Measurements from ENCODE around the gene AOC1.

AOC1 gene

DNA sequence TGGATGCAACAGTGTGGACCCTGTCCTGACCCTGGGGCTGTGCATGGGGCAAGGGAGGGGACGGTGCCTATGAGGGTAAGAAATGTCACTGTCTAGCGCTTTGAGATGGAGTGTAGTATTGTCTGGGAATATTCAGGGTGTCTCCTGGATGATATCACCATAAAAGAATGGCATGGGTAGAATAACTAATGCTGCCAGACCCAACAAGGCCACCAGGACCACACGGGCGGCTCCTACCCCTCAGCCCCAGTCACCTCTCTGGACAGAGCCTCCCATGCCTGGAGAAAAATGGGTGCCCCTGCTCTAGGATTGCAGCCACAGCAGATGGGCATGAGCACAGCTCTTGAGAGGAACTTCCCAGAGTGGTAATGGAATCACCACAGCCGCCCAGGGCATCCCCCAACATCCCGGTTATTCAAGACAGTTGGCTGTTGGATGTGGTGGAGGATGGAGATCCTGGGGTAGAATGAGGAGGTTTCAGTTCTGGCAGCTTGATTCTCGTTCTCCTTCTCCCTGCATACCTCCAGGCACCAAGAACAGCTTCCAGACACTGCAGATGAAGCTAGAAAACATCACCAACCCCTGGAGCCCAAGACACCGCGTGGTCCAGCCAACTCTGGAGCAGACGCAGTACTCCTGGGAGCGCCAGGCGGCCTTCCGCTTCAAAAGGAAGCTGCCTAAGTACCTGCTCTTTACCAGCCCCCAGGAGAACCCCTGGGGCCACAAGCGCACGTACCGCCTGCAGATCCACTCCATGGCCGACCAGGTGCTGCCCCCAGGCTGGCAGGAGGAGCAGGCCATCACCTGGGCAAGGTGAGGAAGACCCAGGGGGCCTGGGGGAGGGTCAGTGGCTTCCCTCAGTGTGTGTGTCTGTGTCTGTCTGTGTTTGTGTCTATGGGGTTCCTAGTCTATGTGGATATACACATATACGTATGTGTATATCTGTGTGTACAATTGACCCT is 6.2 kb downstream of the AOC1 start:
- DNase-seq = no peak

DNA sequence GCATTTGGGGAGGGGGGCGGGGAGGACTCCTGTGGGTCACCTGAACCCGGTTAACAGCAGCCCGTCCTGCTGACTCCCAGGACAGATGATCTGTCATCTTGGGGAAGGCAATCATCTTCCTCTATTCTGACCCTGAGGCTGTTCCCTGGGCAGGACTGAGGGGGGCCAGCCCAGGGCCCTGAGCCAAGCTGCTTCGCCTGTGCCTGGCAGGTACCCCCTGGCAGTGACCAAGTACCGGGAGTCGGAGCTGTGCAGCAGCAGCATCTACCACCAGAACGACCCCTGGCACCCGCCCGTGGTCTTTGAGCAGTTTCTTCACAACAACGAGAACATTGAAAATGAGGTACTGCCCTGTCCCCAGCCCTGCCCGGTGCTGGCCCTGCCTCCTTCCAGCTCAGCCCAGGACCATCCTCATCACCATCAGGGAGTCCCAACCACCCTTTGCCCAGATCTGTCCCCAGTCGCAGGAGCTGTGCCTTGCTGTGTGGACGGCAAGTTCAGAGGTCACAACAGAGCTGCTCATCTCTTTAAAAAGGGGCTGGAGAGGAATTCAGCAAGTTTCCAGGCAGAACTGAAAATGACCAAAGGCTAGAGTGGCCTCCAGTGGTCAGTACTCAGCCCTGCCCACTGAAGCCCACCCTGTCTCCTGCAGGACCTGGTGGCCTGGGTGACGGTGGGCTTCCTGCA is 8.1 kb downstream of the AOC1 start:
- no peak for DNase-seq

- no peak for DNase-seq
These were observed 8.6 kb downstream of the AOC1 start for GRCh38 chr7:150860978-150861295.

- no peak for DNase-seq
These were observed 10.0 kb downstream of the AOC1 start for GRCh38 chr7:150862356-150862755.

GRCh38 chr7:150863946-150864345 is 11.6 kb downstream of the AOC1 start:
- DNase-seq = no peak

DNA sequence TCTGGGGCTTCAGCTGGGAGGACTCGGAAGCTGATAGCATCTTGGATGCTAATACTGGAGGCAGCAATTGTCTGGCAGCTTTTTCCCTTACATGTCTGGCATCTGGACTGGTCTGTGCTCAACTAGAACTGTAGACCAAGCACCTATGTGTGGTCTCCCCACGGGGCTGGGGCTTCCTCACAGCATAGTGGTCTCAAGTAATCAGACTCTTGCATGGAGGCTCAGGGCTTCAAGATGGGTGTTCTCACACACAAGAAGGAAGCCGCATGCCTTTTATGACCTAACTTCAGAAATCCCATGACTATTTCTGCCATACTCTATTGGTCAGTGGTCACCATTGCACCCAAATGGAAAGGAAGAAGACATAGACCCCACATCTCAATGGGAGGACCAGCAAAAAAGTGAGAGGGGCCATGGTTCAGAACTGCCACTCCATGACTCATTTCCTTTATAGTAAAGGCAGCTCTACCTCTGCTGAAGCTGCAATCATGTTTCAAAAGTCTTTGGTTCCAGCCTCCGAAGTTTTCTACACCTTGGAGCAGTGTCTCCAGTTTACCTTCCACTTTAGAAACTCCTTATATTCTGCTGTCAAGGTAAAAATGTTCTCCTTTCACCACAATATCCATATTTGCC is 14.7 kb downstream of the AOC1 start:
- DNase-seq = no peak

- DNase-seq = no peak
These were observed 15.3 kb downstream of the AOC1 start for GRCh38 chr7:150867605-150868004.

GRCh38 chr7:150869467-150869866 is 17.1 kb downstream of the AOC1 start:
- no peak for DNase-seq

DNA sequence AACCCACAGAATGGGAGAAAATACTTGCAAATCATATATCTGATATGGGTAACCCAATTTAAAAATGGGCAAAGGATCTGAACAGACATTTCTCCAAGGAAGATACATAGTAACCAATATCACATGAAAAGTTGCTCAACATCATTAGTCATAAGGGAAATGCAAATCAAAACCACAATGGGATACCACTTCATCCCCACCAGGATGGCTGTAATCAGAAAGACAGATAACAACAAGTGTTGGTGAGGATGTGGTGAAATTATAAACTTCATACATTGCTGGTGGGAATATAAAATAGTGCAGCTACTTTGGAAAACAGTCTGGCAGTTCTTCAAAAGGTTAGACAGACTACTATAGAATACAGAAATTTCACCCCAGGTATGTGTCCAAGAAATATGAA is 19.3 kb downstream of the AOC1 start:
- peak; percentile 24 for DNase-seq

GRCh38 chr7:150874401-150875198 is 22.3 kb downstream of the AOC1 start:
- no peak for DNase-seq

DNA sequence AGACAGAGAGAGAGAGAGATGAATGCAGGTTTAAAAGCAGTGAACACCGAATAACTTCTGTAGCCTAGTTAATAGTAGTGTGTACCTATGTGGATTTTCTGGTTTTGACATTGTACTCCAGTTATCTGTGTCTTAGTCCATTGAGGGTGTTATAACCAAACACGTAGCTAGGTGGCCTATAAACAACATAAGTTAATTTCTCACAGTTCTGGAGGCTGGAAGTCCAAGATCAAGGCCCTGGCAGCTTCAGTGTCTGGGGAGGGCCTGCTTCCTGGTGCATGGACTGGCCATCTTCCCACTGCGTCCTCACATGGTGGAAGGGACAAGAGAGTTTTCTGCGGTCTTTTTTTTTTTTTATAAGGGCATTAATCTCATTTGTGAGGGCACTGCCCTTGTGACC is 23.5 kb downstream of the AOC1 start:
- peak; percentile 53 for DNase-seq

DNA sequence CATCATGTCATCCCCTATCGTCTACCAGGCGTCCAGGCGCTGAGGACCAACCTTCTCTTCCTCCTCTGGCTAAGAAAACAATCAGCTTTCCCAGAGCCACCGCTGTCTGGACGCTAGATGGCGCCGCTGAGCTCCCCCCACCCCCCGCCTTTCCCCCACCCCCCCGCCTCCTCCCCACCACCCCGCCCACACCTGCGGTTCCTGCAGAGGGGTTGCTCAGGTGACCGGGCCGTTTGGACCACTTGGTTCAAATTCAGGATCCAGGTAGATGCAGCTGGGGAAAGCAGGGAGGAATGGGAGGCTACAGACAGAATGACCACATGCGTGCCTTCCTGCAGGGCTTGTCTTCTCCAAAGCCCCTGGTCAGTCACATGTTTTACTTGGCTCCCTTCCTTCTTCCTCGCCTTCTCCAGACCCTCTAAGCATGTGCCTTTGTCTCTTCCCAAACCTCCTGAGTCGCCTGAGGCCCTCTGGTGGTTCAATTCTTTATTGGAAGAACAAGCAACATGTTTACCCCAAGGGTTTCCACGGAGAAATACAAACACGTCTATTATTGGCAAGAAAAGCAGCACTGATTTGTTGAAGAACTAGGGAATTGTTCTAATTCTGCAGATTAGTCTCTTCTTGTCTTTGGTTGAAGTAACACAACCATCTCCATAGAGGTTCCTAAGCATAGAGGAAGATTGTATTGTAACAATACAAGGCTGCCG is 24.7 kb downstream of the AOC1 start:
- DNase-seq = peak; percentile 85

DNA sequence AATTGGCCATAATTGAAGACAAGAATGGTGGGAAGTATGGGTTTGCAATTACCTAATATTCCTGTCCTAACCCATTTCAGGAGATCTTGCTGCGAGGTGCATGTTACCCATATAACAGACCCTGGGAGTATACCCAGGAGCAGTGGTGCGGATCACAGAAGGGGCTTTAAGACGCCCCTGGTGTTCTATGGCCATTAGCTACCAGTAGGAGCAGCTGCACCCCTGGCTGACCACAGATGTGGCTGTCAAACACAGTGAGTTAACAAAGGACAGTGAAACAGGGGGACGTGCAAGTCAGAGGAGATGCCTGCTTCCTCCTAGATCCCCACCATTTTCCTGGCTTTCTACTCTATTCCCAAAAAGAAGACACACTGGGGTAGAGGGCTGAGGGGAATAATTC is 25.2 kb downstream of the AOC1 start:
- DNase-seq = no peak

DNA sequence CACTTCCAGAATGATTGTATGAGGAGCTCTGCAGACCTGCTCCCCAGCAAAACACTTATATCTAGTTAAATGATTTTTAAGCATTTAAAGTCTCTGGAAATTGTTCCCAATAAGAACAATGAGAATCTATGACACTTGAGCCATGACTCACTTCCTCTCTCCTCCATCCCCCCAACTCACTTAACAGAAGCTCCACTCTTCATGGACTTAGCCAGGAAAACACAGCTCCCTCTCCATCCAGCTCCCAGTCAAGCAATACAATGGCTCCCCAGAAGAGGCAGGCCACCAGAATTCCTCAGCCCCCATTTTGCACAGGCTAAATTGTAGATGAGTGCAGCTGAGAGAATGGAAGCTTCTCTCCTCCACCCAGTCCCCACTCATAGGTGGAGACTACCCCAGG is 27.0 kb downstream of the AOC1 start:
- no peak for DNase-seq

- DNase-seq = no peak
These were observed 28.9 kb downstream of the AOC1 start for GRCh38 chr7:150881189-150881588.

GRCh38 chr7:150890853-150891584 is 38.7 kb downstream of the AOC1 start:
- DNase-seq = no peak

GRCh38 chr7:150891740-150892139 is 39.4 kb downstream of the AOC1 start:
- DNase-seq = no peak

- DNase-seq = no peak
These were observed 43.5 kb downstream of the AOC1 start for GRCh38 chr7:150895809-150896208.

DNA sequence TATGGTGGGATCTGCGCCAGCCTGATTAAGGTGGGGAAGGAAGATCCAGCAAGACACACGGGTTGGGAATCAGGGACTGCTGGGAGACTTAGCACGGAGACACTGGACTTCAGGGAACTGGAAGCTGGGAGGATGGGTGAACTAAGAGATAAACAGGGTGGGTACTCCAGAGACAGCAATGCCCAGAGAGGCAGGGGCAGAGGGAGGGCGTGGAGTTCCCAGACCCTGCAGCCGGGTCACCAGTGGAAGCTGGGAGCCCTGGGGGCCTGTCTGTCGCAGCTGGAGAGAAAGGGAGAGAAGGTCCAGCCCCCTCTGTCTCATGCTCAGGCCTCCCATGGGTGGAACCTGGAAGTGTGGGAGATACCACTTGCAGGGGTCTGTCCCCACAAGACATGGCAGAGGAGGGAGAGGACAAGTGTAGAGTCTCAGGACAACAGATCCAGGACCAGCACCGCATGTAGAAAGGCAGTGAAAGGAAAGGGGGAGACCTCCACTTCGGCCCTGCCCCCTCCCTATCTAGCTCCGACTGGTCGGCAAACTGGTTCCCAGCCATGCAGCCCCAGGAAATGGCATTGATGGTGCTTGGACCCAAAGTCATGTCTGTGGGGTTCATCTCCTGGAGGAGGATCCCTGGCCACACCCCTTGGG is 44.4 kb downstream of the AOC1 start:
- DNase-seq = no peak

- no peak for DNase-seq
These were observed 45.5 kb downstream of the AOC1 start for GRCh38 chr7:150897502-150898474.

All from hematopoietic multipotent progenitor cell treated with erythropoietin and hydrocortisone succinate and interleukin-3 and kit ligand, for 4 days (in vitro differentiated cells).